GM18508 (cell line): ENCODE measurements around the gene SNX8.
"Not testable (repeated sequence)": the region's sequence is repeated elsewhere in the genome, so short reads cannot be mapped to it uniquely, and the experiment has no call there.

Source experiments
- ATAC-seq: cut with Tn5 transposase; IDR thresholded peaks from one replicate; pipeline ENCODE4 v1.9.1; 2021; ENCODE audit warnings: moderate number of reproducible peaks; ENCODE audit not compliant: insufficient read depth, unreplicated experiment

SNX8 gene

GRCh38 chr7:2330493-2330892 lies 16.3 kb upstream of the SNX8 start:
- ATAC-seq = no peak

GRCh38 chr7:2326951-2327350 lies 12.7 kb upstream of the SNX8 start:
- ATAC-seq = no peak

GRCh38 chr7:2325162-2325561 lies 10.9 kb upstream of the SNX8 start:
- ATAC-seq = no peak

- ATAC-seq = no peak
These were observed 6.8 kb upstream of the SNX8 start for GRCh38 chr7:2321020-2321419.

GRCh38 chr7:2317556-2318293 lies 3.5 kb upstream of the SNX8 start:
- ATAC-seq = no peak

- ATAC-seq = no peak
These were observed 2.3 kb upstream of the SNX8 start for GRCh38 chr7:2316578-2316977.

GRCh38 chr7:2315787-2316186 lies 1.5 kb upstream of the SNX8 start:
- ATAC-seq = no peak

- not testable (repeated sequence) for ATAC-seq
These were observed 802 bp upstream of the SNX8 start for GRCh38 chr7:2314956-2315530.

- peak; percentile 7 for ATAC-seq
These were observed 612 bp downstream of the SNX8 start for GRCh38 chr7:2313450-2314208.

GRCh38 chr7:2312267-2312929 lies 1.8 kb downstream of the SNX8 start:
- no peak for ATAC-seq

GRCh38 chr7:2309889-2310331 lies 4.3 kb downstream of the SNX8 start:
- no peak for ATAC-seq

- no peak for ATAC-seq
These were observed 6.5 kb downstream of the SNX8 start for GRCh38 chr7:2307690-2308107.

- no peak for ATAC-seq
These were observed 7.6 kb downstream of the SNX8 start for GRCh38 chr7:2306688-2307087.

GRCh38 chr7:2305258-2305657 lies 9.0 kb downstream of the SNX8 start:
- ATAC-seq = not testable (repeated sequence)

GRCh38 chr7:2303520-2303919 lies 10.7 kb downstream of the SNX8 start:
- ATAC-seq = not testable (repeated sequence)

GRCh38 chr7:2302743-2303397 lies 11.4 kb downstream of the SNX8 start:
- ATAC-seq = not testable (repeated sequence)

GRCh38 chr7:2301511-2301863 lies 12.8 kb downstream of the SNX8 start:
- no peak for ATAC-seq

GRCh38 chr7:2299870-2300512 lies 14.2 kb downstream of the SNX8 start:
- no peak for ATAC-seq

GRCh38 chr7:2299131-2299829 lies 15.0 kb downstream of the SNX8 start:
- no peak for ATAC-seq
